CD4-positive, alpha-beta T cell treated with Interleukin-15 for 1 hour (primary cell): Measurements from ENCODE around the gene TRIM28.

Experiments used
- DNase-seq: peaks from one replicate; pipeline ENCODE4 v3.0.0-alpha.2; 2020

Gene TRIM28

GRCh38 chr19:58549664-58550361 lies 5.9 kb downstream of the TRIM28 start:
- no peak for DNase-seq

- DNase-seq: no peak
Observed at GRCh38 chr19:58550362-58551122, 6.7 kb downstream of the TRIM28 start.

- DNase-seq: no peak
Observed at GRCh38 chr19:58551123-58551497, 7.2 kb downstream of the TRIM28 start.

- DNase-seq: no peak
Observed at GRCh38 chr19:58551577-58552471, 8.0 kb downstream of the TRIM28 start.

- no peak for DNase-seq
Observed at GRCh38 chr19:58552655-58553054, 8.8 kb downstream of the TRIM28 start.

GRCh38 chr19:58553799-58554493 lies 10.1 kb downstream of the TRIM28 start:
- no peak for DNase-seq

- peak; percentile 98 for DNase-seq
Observed at GRCh38 chr19:58554494-58555368, 10.9 kb downstream of the TRIM28 start, which contains the start of gene CHMP2A. Gene CHMP2A (minus strand): TSS chr19:58555105. CDS start chr19:58554212, 893 bp downstream.

- DNase-seq: no peak
Observed at GRCh38 chr19:58555369-58555885, 11.6 kb downstream of the TRIM28 start.

GRCh38 chr19:58555920-58556621 lies 12.2 kb downstream of the TRIM28 start:
- DNase-seq: no peak

GRCh38 chr19:58556622-58557220 lies 12.9 kb downstream of the TRIM28 start:
- no peak for DNase-seq

GRCh38 chr19:58557221-58558065 lies 13.6 kb downstream of the TRIM28 start:
- no peak for DNase-seq

- DNase-seq: peak; percentile 59
Observed at GRCh38 chr19:58558066-58558622, 14.3 kb downstream of the TRIM28 start, which contains the start of gene UBE2M. Gene UBE2M (minus strand): TSS chr19:58558611. CDS start chr19:58558381, 230 bp downstream.

GRCh38 chr19:58558623-58559274 lies 14.9 kb downstream of the TRIM28 start:
- peak; percentile 99 for DNase-seq

GRCh38 chr19:58559275-58560006 lies 15.6 kb downstream of the TRIM28 start:
- DNase-seq: peak; percentile 87

- DNase-seq: no peak
Observed at GRCh38 chr19:58560007-58560887, 16.4 kb downstream of the TRIM28 start.

- DNase-seq: no peak
Observed at GRCh38 chr19:58560921-58561320, 17.1 kb downstream of the TRIM28 start.
